Heart right ventricle (tissue), 16 donors: ENCODE data around the gene AKAP6. TPM values are rescaled to one million over a fixed set of nuclear protein-coding genes. Genes with fewer than 3 reads are reported as not detected.

Experiments used
- ATAC-seq, 8 donors: fragments of 200-7000 bp; cut with Tn5 transposase; one replicate each; pipeline ENCODE4 v1.9.1; 2020; ENCODE audit warnings: mild to moderate bottlenecking in 8 of 8, moderate library complexity in 8 of 8, moderate number of reproducible peaks in 1 of 8
- DNase-seq, 2 donors: peaks; one replicate each; pipeline ENCODE4 v3.0.0-alpha.2; 2020
- H3K27ac ChIP-seq, 10 donors: fragments of 200-600 bp; sonication (generic) in 2 of 10; one replicate each; pipeline versions ENCODE4 v1.5.0 to v1.8.0; 2020 to 2022; ENCODE audit warnings: mild to moderate bottlenecking in 3 of 10
- H3K27me3 ChIP-seq, 7 donors: fragments of 200-600 bp; one replicate each; pipeline ENCODE4 v1.8.0; 2021 to 2022; ENCODE audit warnings: mild to moderate bottlenecking in 2 of 7
- H3K36me3 ChIP-seq, 9 donors: fragments of 200-600 bp; sonication (generic) in 1 of 9; one replicate each; pipeline versions ENCODE4 v1.5.0 to v1.8.0; 2020 to 2022; ENCODE audit warnings: mild to moderate bottlenecking in 2 of 9
- H3K4me1 ChIP-seq, 9 donors: fragments of 200-600 bp; sonication (generic) in 1 of 9; one replicate each; pipeline versions ENCODE4 v1.5.0 to v1.8.0; 2020 to 2022; ENCODE audit warnings: mild to moderate bottlenecking in 4 of 9
- H3K4me3 ChIP-seq, 10 donors: fragments of 200-600 bp; sonication (generic) in 2 of 10; one replicate each; pipeline versions ENCODE4 v1.5.0 to v1.8.0; 2020 to 2022; ENCODE audit warnings: mild to moderate bottlenecking in 7 of 10, moderate library complexity in 2 of 10
- H3K9me3 ChIP-seq, 11 donors: fragments of 200-600 bp in 10 of 11; sonication (generic) in 2 of 11; one replicate each; pipeline versions ENCODE4 v1.5.0 to v1.8.0; 2013 to 2022; ENCODE audit warnings: mild to moderate bottlenecking in 2 of 11, control low read depth in 1 of 11, moderate library complexity in 1 of 11
- CTCF ChIP-seq, 9 donors: fragments of 200-600 bp; sonication (generic) in 2 of 9; IDR thresholded peaks; one replicate each; pipeline versions ENCODE4 v1.5.0 to v1.8.0; 2021 to 2022; ENCODE audit warnings: antibody characterized with exemption in 9 of 9, mild to moderate bottlenecking in 5 of 9, moderate library complexity in 1 of 9
- WGBS, 2 donors: extraction: QIAGEN DNeasy Blood & Tissue Kit; methylation state at CpG; one replicate each; pipeline ENCODE4 v1.1.7; 2013; ENCODE audit warnings: inconsistent platforms in 1 of 2; 5-methylcytosine and 5-hydroxymethylcytosine counted together
- intact Hi-C, 10 donors: fragments of 100-400 bp; cut with DNase I; formaldehyde crosslinking; loops; one replicate each; pipeline versions ENCODE4 v1.11.1 to v1.14.2; 2022
- polyA plus RNA-seq, 2 donors: library from polyadenylated mRNA; stranded (reverse); fragments of 200-250 nt; gene quantifications; one replicate each; pipeline ENCODE4 v1.2.3, GENCODE V29; 2013
- total RNA-seq, 10 donors: library from RNA; stranded (reverse); fragmentation: NEBNext Ultra II Directional in 3 of 10; extraction: Animal tissue kit (Norgen Biotek cat#: 25700) in 3 of 10; gene quantifications; one replicate each; pipeline versions ENCODE4 v1.2.1 to v1.2.4, GENCODE V29; 2021 to 2023
- donor health status: Arrhythmogenic right ventricular cardiomyopathy.
- donor health status: ischemic (EF 13 %, LVEDD 7.1; RV severe dilation, severe dysfunction).
- donor health status: healthy with polysubstance abuse.
- donor health status: DM: no; HTN: yes; CAD: no.
- donor health status: DM: no; HTN: no; CAD: no.
- donor health status: ischemic (EF 25% LVEDD 6.9; RV normal size, moderate dysfunction).
- donor health status: ischemic (EF 25% LVEDD 5.7; RV mildly dilated, moderate dysfunction).
- donor health status: healthy.
- donor health status: DM: yes; HTN: yes; CAD: no.
- donor health status: Ischemic cardiomyopathy.
- donor health status: ischemic (EF 35%, LVEDD 5.7; RV mildly dilated, moderate dysfunction).
- donor health status: nonischemic (EF 11% LVEDD 7.7; RV severe dilation, severe dysfunction).
- donor health status: DM: yes; HTN: yes; CAD: no.
- donor health status: PGD.
- donor health status: ischemic (EF 29% LVEDD 5.4; RV normal size, mild dysfunction).
- donor health status: nonischemic (EF 23%, LVEDD 6.1; RV moderate dilation, normal function).

Gene AKAP6
- total and polyA plus RNA-seq, 12 donors, result 13.5 to 332 (median 229) TPM

- intact Hi-C loops, result no loop called here
- ATAC-seq (no peak), DNase-seq (no peak)
- 88 to 92% methylated on average over 4 of the region's 4 CpGs for WGBS, 2 donors
- Histone ChIP-seq H3K27me3 (no peaks in the 10 kb centered on the region), H3K4me3 (no peak overlapping the region), H3K9me3 (no peaks in the 10 kb centered on the region), H3K4me1 (peaks cover 0 to 46% (median 19%) of the 10 kb centered on the region in 9 donors), H3K27ac (peak overlapping the region in 2 of 10 donors; percentile 68 to 73), H3K36me3 (no peaks in the 10 kb centered on the region)
- no peak for TF ChIP-seq CTCF (IDR thresholded peaks at IDR 0.05)
Observed at GRCh38 chr14:32430326-32430725, 101.2 kb downstream of the AKAP6 start.

- intact Hi-C loops, result no loop called here
- Histone ChIP-seq H3K36me3 (no peaks in the 10 kb centered on the region), H3K4me3 (peak overlapping the region in 7 of 10 donors; percentile 10 to 37 (median 24)), H3K9me3 (no peaks in the 10 kb centered on the region), H3K27ac (peak overlapping the region; percentile 32 to 75 (median 64)), H3K4me1 (peaks cover 0 to 41% (median 13%) of the 10 kb centered on the region in 9 donors), H3K27me3 (no peaks in the 10 kb centered on the region)
- TF ChIP-seq CTCF (IDR thresholded peaks at IDR 0.05), result no peak
- DNase-seq (no peak), ATAC-seq (peak in 7 of 8 donors; percentile 51 to 76 (median 64))
- 73 to 80% methylated on average over 8 of the region's 8 CpGs for WGBS, 2 donors
Observed at GRCh38 chr14:32432813-32433538, 103.9 kb downstream of the AKAP6 start.

- ATAC-seq (peak in 4 of 8 donors; percentile 33 to 61 (median 40)), DNase-seq (no peak)
- Histone ChIP-seq H3K4me3 (peak overlapping the region in 4 of 10 donors; percentile 13 to 28 (median 22)), H3K27ac (peak overlapping the region in 8 of 10 donors; percentile 10 to 75 (median 59)), H3K27me3 (no peaks in the 10 kb centered on the region), H3K9me3 (no peaks in the 10 kb centered on the region), H3K4me1 (peaks cover 0 to 53% (median 22%) of the 10 kb centered on the region in 9 donors), H3K36me3 (no peaks in the 10 kb centered on the region)
- 38 to 46% methylated on average over 2 of the region's 2 CpGs for WGBS, 2 donors
- intact Hi-C loops, result no loop called here
- no peak for TF ChIP-seq CTCF (IDR thresholded peaks at IDR 0.05)
Observed at GRCh38 chr14:32434180-32434579, 105.1 kb downstream of the AKAP6 start.

GRCh38 chr14:32434880-32435279, 105.8 kb downstream of the AKAP6 start:
- H3K4me1 ChIP-seq, result peaks cover 0 to 54% (median 19%) of the 10 kb centered on the region in 9 donors
- H3K9me3 ChIP-seq, result no peaks in the 10 kb centered on the region
- no peak for DNase-seq
- intact Hi-C loops, result no loop called here
- peak overlapping the region in 1 of 10 donors; percentile 27 for H3K4me3 ChIP-seq
- ATAC-seq, result no peak
- no peaks in the 10 kb centered on the region for H3K27me3 ChIP-seq
- no peaks in the 10 kb centered on the region for H3K36me3 ChIP-seq
- H3K27ac ChIP-seq, result peak overlapping the region in 7 of 10 donors; percentile 18 to 75 (median 56)
- no peak for TF ChIP-seq CTCF (IDR thresholded peaks at IDR 0.05)
